Heart left ventricle (tissue), 13 donors: ENCODE data around the gene SIK1.
"Not testable (repeated sequence)": the region's sequence is repeated elsewhere in the genome, so short reads cannot be mapped to it uniquely, and the experiment has no call there.

Experiments
- CTCF ChIP-seq, 12 donors: fragments of 200-600 bp; sonication (generic) in 4 of 12; IDR thresholded peaks; one replicate each; pipeline versions ENCODE4 v1.5.0 to v1.8.0; 2018 to 2022; ENCODE audit warnings: antibody characterized with exemption in 12 of 12, mild to moderate bottlenecking in 5 of 12
- POLR2A ChIP-seq, 2 donors: fragments of 450-650 bp; IDR thresholded peaks; one replicate each; pipeline ENCODE4 v1.6.1; 2017; ENCODE audit warnings: antibody characterized with exemption in 2 of 2, mild to moderate bottlenecking in 2 of 2, moderate library complexity in 2 of 2
- donor health status: ischemic (EF 13 %, LVEDD 7.1; RV severe dilation, severe dysfunction).
- donor health status: DM: no; HTN: yes; CAD: no.
- donor health status: DM: no; HTN: no; CAD: no.
- donor health status: ischemic (EF 25% LVEDD 6.9; RV normal size, moderate dysfunction).
- donor health status: ischemic (EF 25% LVEDD 5.7; RV mildly dilated, moderate dysfunction).
- donor health status: ischemic (EF 35%, LVEDD 5.7; RV mildly dilated, moderate dysfunction).
- donor health status: nonischemic (EF 11% LVEDD 7.7; RV severe dilation, severe dysfunction).
- donor health status: DM: yes; HTN: yes; CAD: no.
- donor health status: PGD.
- donor health status: ischemic (EF 29% LVEDD 5.4; RV normal size, mild dysfunction).
- donor health status: nonischemic (EF 23%, LVEDD 6.1; RV moderate dilation, normal function).

GRCh38 chr21:43380337-43380736 lies 46.6 kb downstream of the SIK1 start:
- TF ChIP-seq CTCF, POLR2A (IDR thresholded peaks at IDR 0.05): not testable (repeated sequence)
